ELF-1 (cell line): ENCODE data around the gene HS3ST5.
"Not testable (repeated sequence)": the region's sequence is repeated elsewhere in the genome, so short reads cannot be mapped to it uniquely, and the experiment has no call there.

Source experiments
- DNase-seq: peaks from one replicate; pipeline ENCODE4 v3.0.0-alpha.2; 2016; ENCODE audit warnings: low read depth, low spot score

The HS3ST5 gene

DNA sequence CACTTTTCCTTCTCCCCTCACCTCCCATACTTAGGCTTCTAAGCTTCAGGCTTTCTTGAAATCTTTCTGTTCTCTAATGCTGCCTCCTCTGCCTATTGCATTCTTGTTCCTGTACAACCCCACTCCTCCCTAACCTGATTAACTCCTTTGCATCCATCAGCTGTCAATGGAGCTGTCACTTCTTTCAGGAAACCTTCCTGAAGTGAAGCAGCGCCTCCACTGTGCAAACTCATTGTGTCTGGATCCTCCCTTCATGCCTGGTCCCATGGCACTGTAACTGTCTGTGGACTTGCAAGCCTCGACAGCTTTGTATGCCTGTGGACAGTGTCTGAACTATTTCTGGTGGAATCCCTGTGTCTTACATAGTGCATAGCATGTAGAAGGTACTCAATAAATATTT is 185.0 kb downstream of the HS3ST5 start:
- peak; percentile 50 for DNase-seq

DNA sequence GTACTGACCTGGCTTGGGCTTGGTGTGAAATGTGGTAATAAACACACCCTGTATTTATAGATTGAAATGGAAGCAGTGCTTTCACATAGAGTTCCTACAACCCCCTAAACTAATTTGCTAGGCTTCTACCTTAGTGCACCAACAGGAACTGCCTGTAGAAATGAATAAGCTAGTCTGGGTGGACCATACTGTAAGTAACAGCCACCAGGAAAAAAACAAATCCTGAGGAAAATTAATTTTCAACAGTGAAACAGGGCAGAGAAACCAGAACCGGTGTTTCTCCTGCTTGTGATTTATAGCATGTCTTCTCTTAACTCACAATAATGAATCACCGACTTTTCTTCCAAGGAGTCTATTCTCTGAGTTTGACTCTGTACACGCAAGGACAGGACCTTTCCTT is 187.1 kb downstream of the HS3ST5 start:
- DNase-seq: no peak

DNA sequence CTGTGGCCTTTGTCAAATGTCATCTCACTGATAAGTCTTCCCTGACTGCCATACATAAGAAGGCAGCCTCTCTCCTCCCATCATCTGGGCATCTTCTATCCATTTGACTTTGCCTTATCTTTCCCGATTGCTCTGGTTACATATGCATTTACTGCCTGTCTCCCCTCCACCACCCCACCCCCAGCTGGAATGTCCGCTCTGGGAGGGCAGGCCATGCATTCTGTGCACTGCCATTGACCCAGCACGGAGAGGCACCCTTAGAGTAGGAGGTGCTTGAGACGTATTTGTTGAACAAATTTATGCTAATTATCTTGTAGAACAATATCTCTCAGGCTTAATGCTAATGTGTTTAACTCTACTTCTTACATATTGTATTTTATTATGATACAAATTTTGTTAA is 188.0 kb downstream of the HS3ST5 start:
- peak; percentile 12 for DNase-seq

DNA sequence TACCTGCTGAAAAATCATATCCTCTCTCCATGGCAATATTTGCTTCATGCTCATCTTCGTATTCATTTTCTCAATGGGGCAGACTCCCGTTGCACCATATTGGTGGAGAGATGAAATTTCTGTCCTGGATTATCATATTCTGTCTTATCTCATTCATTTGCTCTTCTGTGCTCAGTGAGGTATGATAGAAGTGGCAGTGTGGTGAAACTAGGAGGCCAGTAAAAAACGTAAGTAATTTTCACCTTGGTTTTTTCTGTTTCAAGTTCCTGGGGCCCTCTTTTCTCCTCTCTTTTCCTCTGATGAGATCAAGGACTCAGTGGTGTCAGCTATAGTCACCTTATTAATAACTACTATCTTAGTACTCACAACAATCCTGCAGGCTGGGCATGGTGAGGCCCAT is 189.4 kb downstream of the HS3ST5 start:
- no peak for DNase-seq

GRCh38 chr6:114151064-114151690 is 191.6 kb downstream of the HS3ST5 start:
- no peak for DNase-seq

DNA sequence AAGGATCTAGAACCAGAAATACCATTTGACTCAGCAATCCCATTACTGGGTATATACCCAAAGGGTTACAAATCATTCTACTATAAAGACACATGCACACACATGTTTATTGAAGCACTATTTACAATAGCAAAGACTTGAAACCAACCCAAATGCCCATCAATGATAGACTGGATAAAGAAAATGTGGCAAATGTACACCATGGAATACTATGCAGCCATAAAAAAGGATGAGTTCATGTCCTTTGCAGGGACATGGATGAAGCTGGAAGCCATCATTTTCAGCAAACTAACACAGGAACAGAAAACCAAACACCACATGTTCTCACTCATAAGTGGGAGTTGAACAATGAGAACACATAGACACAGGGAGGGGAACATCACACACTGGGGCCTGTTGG is 193.6 kb downstream of the HS3ST5 start:
- not testable (repeated sequence) for DNase-seq

- peak; percentile 73 for DNase-seq
Observed at GRCh38 chr6:114144887-114145851, 197.7 kb downstream of the HS3ST5 start.

- no peak for DNase-seq
Observed at GRCh38 chr6:114142258-114142657, 200.6 kb downstream of the HS3ST5 start.

GRCh38 chr6:114140416-114140815 is 202.4 kb downstream of the HS3ST5 start:
- DNase-seq: no peak

DNA sequence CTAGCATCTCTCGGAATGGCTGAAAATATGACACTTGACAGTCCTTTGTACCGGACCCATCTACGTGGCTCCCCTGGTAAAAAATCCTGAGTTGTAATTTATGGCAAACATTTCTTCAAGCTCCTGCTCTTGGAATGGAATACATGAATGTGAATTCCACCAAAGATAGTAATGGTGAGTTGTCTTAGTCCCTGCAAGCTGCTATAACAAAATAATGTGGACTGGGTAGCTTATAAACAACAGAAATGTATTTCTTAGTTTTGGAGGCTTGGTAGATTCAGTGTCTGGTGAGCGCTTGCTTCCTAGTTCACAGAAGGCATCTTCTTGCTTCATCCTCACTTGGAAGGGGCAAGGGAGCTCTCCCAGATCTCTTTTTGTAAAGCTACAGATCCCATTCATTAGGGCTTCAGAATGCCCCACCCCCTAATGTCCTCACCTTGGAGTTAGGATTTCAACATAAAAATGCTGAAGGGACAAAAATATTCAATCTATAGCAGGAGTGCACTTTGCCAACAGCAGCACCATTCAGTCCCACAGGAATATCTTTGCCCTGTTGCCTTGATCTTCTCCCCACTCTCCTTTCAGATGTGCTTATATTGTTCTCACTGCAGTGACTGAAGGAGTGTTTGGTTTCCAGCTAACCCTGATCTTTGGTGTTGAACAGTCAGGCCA is 204.1 kb downstream of the HS3ST5 start:
- DNase-seq: no peak

GRCh38 chr6:114135363-114135971 is 207.4 kb downstream of the HS3ST5 start:
- DNase-seq: no peak

DNA sequence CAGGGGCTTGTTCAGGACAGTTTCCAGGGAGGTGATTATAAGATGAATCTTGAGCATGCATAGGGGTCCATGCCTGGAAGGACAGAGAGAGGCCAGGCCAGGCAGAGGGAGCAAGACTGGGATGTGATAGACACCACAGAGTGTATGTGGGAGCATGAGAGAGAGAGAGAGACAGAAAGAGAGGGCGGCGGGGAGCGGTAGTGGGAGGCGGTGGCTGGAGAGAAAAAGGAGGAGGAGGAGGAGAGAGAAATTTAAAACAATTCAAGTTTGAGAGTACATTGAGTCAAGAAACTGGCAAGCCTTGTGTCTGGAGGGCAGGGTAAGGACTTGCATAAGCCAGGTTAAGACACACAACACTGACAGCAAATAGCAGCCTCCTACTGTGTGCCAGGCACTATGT is 209.0 kb downstream of the HS3ST5 start:
- no peak for DNase-seq

GRCh38 chr6:114131945-114132344 is 210.9 kb downstream of the HS3ST5 start:
- no peak for DNase-seq

- no peak for DNase-seq
Observed at GRCh38 chr6:114125576-114125975, 217.2 kb downstream of the HS3ST5 start.

DNA sequence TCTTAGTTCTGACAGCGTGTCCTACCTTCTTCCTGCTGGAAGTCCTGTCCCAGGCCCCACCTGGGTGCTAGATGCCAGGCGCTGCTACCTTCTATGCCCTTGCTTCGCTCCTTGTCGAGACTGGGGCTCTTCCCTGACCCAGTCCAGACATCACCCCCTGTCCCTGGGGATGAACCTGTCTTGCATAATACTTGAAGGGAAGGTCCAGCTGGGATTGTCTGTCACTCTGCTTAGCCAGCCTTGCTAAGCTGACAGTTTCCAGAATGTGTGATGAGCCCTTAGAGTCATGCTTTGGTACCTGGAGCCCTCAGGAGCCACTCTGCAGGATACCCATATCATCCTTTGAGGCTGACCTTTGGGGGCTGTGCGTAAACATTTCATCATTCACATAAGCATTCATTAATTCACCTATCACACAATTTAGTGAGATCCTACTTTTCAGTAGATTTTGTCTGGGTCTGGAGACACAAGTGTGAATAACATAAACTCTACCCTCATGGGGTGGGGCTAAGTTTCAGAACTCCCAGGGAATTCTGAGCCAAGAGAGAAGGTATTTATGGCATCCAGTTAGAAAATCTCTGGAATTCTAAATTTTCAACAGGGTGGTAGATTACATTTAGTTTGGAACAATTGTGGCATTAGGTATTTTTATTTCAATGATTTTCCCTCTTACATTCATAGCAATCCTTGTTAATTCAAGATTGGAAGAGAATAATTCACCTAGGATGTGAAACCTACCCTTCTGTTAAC is 220.7 kb downstream of the HS3ST5 start:
- peak; percentile 26 for DNase-seq

- no peak for DNase-seq
Observed at GRCh38 chr6:114119056-114119455, 223.8 kb downstream of the HS3ST5 start.

DNA sequence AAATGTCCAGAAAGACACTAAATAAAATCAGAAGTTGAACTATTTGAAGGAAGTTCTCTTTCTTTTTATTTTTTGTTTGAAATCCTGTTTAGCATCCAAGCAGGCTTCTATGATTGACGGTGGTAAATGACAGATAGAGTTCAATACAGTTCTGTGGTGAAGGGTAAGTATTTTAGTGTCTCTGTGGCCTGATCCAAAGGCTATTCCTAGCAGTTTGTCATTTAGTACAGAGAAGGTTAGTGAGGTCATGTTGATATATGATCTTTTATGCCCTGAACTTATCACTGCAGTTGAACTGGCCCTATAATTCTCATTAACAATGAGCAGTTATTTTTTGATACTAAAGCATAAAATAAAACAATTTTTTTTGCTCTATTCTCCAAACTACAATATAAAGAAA is 227.2 kb downstream of the HS3ST5 start:
- DNase-seq: no peak

DNA sequence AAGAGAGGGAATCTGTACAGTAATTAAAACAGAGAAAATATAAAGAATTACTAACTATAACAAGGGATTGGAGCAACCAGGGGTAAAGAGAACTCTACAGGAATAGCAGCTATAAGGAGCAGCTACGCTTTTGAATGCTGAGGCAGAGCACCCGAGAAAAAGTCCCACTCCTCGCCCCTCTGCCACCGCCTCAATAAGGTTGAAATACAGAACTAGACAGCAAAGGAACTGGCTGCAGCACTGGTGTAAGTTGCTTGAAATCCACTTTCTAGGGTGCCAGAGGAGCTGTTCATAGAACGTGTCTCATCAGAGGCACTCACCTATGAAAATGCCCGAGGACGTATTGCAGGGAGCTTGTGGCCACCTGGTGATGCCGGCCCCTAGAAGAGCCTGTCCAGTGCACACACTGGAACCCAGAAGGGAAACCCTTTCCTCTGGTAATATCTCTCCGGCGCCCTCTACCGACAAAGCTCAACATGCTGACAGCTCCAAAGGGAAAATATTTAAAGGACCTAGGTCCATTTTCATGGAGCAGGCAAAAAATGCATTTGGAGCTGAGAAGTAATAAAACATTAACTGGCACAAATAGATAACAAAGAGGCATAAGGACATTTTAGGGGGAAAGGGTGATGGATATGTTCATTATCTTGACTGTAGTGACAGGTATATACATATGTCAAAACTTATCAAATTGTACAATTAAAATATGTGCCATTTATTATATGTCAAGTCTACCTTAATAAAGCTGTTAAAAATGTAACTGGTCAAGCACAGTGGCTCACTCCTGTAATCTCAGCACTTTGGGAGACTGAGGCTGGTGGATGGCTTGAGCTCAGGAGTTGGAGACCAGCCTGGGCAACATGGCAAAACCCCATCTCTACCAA is 234.5 kb downstream of the HS3ST5 start:
- DNase-seq: peak; percentile 75

- DNase-seq: no peak
Observed at GRCh38 chr6:114106020-114106419, 236.8 kb downstream of the HS3ST5 start.

- DNase-seq: no peak
Observed at GRCh38 chr6:114101255-114101654, 241.6 kb downstream of the HS3ST5 start.
